Stimulated activated CD4-positive, alpha-beta T cell treated with anti-CD3 and anti-CD28 coated beads, Interleukin-2, amount 100 ng/mL, for 24 hours (primary cell): ENCODE results near the gene CD99L2.

Experiments
- DNase-seq, 2 donors: peaks; one replicate each; pipeline ENCODE4 v3.0.0-alpha.2; 2020

Gene CD99L2

GRCh38 chrX:150777328-150777992 is 121.0 kb downstream of the CD99L2 start:
- no peak for DNase-seq

- DNase-seq = no peak
These were observed 122.7 kb downstream of the CD99L2 start for GRCh38 chrX:150775569-150776350.

- no peak for DNase-seq
These were observed 123.5 kb downstream of the CD99L2 start for GRCh38 chrX:150774798-150775568.

- no peak for DNase-seq
These were observed 124.8 kb downstream of the CD99L2 start for GRCh38 chrX:150773634-150774033.

GRCh38 chrX:150773117-150773516 is 125.4 kb downstream of the CD99L2 start:
- DNase-seq = no peak

- peak; percentile 82 to 84 for DNase-seq
These were observed 126.1 kb downstream of the CD99L2 start for GRCh38 chrX:150772150-150772970.

- no peak for DNase-seq
These were observed 127.4 kb downstream of the CD99L2 start for GRCh38 chrX:150771116-150771515.

GRCh38 chrX:150770623-150771022 is 127.8 kb downstream of the CD99L2 start:
- DNase-seq = no peak

- DNase-seq = no peak
These were observed 129.1 kb downstream of the CD99L2 start for GRCh38 chrX:150769408-150769807.

GRCh38 chrX:150768580-150769190 is 129.8 kb downstream of the CD99L2 start:
- no peak for DNase-seq

GRCh38 chrX:150768132-150768485 is 130.4 kb downstream of the CD99L2 start:
- DNase-seq = no peak

GRCh38 chrX:150767475-150768131 is 130.9 kb downstream of the CD99L2 start:
- peak; percentile 19 to 20 for DNase-seq

GRCh38 chrX:150767045-150767395 is 131.4 kb downstream of the CD99L2 start:
- DNase-seq = no peak

GRCh38 chrX:150766351-150767044 is 132.0 kb downstream of the CD99L2 start:
- no peak for DNase-seq

- DNase-seq = no peak
These were observed 132.6 kb downstream of the CD99L2 start for GRCh38 chrX:150765782-150766350.

- no peak for DNase-seq
These were observed 133.2 kb downstream of the CD99L2 start for GRCh38 chrX:150765237-150765636.

- no peak for DNase-seq
These were observed 134.7 kb downstream of the CD99L2 start for GRCh38 chrX:150763810-150764209.

GRCh38 chrX:150763303-150763797 is 135.1 kb downstream of the CD99L2 start:
- no peak for DNase-seq

- no peak for DNase-seq
These were observed 136.0 kb downstream of the CD99L2 start for GRCh38 chrX:150762258-150763165.

- no peak for DNase-seq
These were observed 136.7 kb downstream of the CD99L2 start for GRCh38 chrX:150761819-150762216.
